Brain microvascular endothelial cell (primary cell): Measurements from ENCODE around the gene RASA4B.

Source experiments
- DNase-seq: peaks from one replicate; pipeline ENCODE4 v3.0.0-alpha.2; 2020
- H3K27ac ChIP-seq: fragments of 250-450 bp; sonication (Bioruptor Pico); 2 replicates; pipeline ENCODE4 v1.5.1; 2020; ENCODE audit warnings: mild to moderate bottlenecking, moderate library complexity
- H3K27me3 ChIP-seq: fragments of 250-450 bp; sonication (Bioruptor Pico); replicated peaks from 2 replicates; pipeline ENCODE4 v1.5.1; 2020; ENCODE audit warnings: mild to moderate bottlenecking
- H3K36me3 ChIP-seq: fragments of 250-450 bp; sonication (Bioruptor Pico); replicated peaks from 2 replicates; pipeline ENCODE4 v1.5.1; 2020; ENCODE audit warnings: mild to moderate bottlenecking
- H3K4me3 ChIP-seq: 2 replicates; pipeline ENCODE4 v1.5.1; 2011; ENCODE audit warnings: low read depth, mild to moderate bottlenecking, control low read depth, low read length, moderate library complexity
- in situ Hi-C: cut with HindIII; loops from 2 replicates; pipeline ENCODE4 v1.10.0; 2017; ENCODE audit warnings: low sequenced_read_pairs, low pct_ligation_motif_present
- TF ChIP-seq, protein P1 (sequence below): IDR thresholded peaks from 2 replicates; pipeline ENCODE4 v1.5.1; 2011; ENCODE audit warnings: low read depth, mild to moderate bottlenecking, moderate library complexity, low read length, control low read depth, inconsistent platforms; ENCODE audit errors: missing control alignments

The RASA4B gene

GRCh38 chr7:102447311-102447710 lies 70.3 kb downstream of the RASA4B start:
- TF ChIP-seq, protein P1, sequence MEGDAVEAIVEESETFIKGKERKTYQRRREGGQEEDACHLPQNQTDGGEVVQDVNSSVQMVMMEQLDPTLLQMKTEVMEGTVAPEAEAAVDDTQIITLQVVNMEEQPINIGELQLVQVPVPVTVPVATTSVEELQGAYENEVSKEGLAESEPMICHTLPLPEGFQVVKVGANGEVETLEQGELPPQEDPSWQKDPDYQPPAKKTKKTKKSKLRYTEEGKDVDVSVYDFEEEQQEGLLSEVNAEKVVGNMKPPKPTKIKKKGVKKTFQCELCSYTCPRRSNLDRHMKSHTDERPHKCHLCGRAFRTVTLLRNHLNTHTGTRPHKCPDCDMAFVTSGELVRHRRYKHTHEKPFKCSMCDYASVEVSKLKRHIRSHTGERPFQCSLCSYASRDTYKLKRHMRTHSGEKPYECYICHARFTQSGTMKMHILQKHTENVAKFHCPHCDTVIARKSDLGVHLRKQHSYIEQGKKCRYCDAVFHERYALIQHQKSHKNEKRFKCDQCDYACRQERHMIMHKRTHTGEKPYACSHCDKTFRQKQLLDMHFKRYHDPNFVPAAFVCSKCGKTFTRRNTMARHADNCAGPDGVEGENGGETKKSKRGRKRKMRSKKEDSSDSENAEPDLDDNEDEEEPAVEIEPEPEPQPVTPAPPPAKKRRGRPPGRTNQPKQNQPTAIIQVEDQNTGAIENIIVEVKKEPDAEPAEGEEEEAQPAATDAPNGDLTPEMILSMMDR = no peak
- Histone ChIP-seq H3K27ac (no peak overlapping the region), H3K4me3 (no peak overlapping the region), H3K36me3 (peaks cover 18% of the 10 kb centered on the region), H3K27me3 (no peaks in the 10 kb centered on the region)
- no peak for DNase-seq
- in situ Hi-C loops = no loop called here

- in situ Hi-C loops = no loop called here
- no peak overlapping the region for H3K4me3 ChIP-seq
- H3K27ac ChIP-seq = no peak overlapping the region
- H3K36me3 ChIP-seq = peaks cover 26% of the 10 kb centered on the region
- no peak for DNase-seq
- TF ChIP-seq, protein P1 = no peak
- no peaks in the 10 kb centered on the region for H3K27me3 ChIP-seq
Observed at GRCh38 chr7:102446387-102447156, 71.0 kb downstream of the RASA4B start.

- in situ Hi-C loops = no loop called here
- no peak for DNase-seq
- H3K27ac ChIP-seq = no peak overlapping the region
- H3K27me3 ChIP-seq = no peaks in the 10 kb centered on the region
- H3K4me3 ChIP-seq = no peak overlapping the region
- H3K36me3 ChIP-seq = peaks cover 26% of the 10 kb centered on the region
- TF ChIP-seq, protein P1 = no peak
Observed at GRCh38 chr7:102445674-102446071, 71.9 kb downstream of the RASA4B start.

GRCh38 chr7:102444961-102445673 lies 72.5 kb downstream of the RASA4B start:
- H3K27me3 ChIP-seq = no peaks in the 10 kb centered on the region
- in situ Hi-C loops = no loop called here
- DNase-seq = no peak
- no peak overlapping the region for H3K4me3 ChIP-seq
- TF ChIP-seq, protein P1 = no peak
- peaks cover 26% of the 10 kb centered on the region for H3K36me3 ChIP-seq
- H3K27ac ChIP-seq = no peak overlapping the region

GRCh38 chr7:102439963-102440795 lies 77.4 kb downstream of the RASA4B start:
- TF ChIP-seq, protein P1 = peak; percentile 22
- no peak overlapping the region for H3K4me3 ChIP-seq
- H3K27me3 ChIP-seq = no peaks in the 10 kb centered on the region
- H3K36me3 ChIP-seq = peaks cover 23% of the 10 kb centered on the region
- peak; percentile 84 for DNase-seq
- in situ Hi-C loops = no loop called here
- peak overlapping the region; percentile 38 for H3K27ac ChIP-seq
